GM21786 (cell line): ENCODE results near the gene CEP19.

Source experiments
- ATAC-seq: cut with Tn5 transposase; IDR thresholded peaks from one replicate; pipeline ENCODE4 v1.9.1; 2021; ENCODE audit not compliant: unreplicated experiment

CEP19 gene

GRCh38 chr3:196667056-196667825 is 44.8 kb downstream of the CEP19 start:
- no peak for ATAC-seq

GRCh38 chr3:196666001-196666867 is 45.8 kb downstream of the CEP19 start:
- no peak for ATAC-seq

GRCh38 chr3:196662711-196663571 is 49.1 kb downstream of the CEP19 start:
- ATAC-seq = no peak

DNA sequence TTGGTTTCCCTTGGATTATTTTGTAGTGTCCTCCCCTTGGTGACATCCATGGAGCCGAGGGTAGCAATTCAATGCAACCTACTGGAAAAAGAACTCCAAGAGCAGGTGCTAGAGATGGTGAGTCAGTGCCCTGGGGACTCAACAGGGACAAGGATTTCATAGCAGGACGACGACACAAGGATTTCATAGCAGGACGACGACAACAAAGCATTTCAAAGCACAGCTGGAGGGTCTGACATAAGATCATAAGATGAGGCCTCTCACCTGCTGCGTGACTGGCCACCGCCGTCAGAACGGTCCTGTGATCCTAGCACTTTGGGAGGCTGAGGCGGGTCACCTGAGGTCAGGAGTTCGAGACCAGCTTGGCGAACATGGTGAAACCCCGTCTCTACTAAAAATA is 50.0 kb downstream of the CEP19 start:
- ATAC-seq = no peak

GRCh38 chr3:196661400-196661799 is 50.6 kb downstream of the CEP19 start:
- no peak for ATAC-seq

DNA sequence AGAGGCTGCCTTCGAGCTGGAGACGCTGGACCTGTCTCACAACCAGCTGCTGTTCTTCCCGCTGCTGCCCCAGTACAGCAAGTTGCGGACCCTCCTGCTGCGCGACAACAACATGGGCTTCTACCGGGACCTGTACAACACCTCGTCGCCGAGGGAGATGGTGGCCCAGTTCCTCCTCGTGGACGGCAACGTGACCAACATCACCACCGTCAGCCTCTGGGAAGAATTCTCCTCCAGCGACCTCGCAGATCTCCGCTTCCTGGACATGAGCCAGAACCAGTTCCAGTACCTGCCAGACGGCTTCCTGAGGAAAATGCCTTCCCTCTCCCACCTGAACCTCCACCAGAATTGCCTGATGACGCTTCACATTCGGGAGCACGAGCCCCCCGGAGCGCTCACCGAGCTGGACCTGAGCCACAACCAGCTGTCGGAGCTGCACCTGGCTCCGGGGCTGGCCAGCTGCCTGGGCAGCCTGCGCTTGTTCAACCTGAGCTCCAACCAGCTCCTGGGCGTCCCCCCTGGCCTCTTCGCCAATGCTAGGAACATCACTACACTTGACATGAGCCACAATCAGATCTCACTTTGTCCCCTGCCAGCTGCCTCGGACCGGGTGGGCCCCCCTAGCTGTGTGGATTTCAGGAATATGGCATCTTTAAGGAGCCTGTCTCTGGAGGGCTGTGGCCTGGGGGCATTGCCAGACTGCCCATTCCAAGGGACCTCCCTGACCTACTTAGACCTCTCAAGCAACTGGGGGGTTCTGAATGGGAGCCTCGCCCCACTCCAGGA is 51.5 kb downstream of the CEP19 start:
- no peak for ATAC-seq

DNA sequence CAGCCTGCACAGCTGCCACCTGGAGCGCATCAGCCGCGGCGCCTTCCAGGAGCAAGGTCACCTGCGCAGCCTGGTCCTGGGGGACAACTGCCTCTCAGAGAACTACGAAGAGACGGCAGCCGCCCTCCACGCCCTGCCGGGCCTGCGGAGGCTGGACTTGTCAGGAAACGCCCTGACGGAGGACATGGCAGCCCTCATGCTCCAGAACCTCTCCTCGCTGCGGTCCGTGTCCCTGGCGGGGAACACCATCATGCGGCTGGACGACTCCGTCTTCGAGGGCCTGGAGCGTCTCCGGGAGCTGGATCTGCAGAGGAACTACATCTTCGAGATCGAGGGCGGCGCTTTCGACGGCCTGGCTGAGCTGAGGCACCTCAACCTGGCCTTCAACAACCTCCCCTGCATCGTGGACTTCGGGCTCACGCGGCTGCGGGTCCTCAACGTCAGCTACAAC is 52.1 kb downstream of the CEP19 start:
- ATAC-seq = no peak
